HFF-Myc (cell line): ENCODE data around the gene ZNF700.
"Not testable (repeated sequence)": the region's sequence is repeated elsewhere in the genome, so short reads cannot be mapped to it uniquely, and the experiment has no call there.

Source experiments
- DNase-seq: peaks from one replicate; pipeline ENCODE4 v3.0.0-alpha.2; 2011; ENCODE audit warnings: low read depth; ENCODE audit errors: extremely low read depth
- H3K4me3 ChIP-seq: replicated peaks from 2 replicates; pipeline ENCODE4 v1.5.1; 2011; ENCODE audit warnings: low read depth, mild to moderate bottlenecking, control low read depth, low read length
- TF ChIP-seq, protein P1 (sequence below): IDR thresholded peaks from 2 replicates; pipeline ENCODE4 v1.5.1; 2012; ENCODE audit warnings: mild to moderate bottlenecking, low read depth, low read length, control low read depth; ENCODE audit errors: missing control alignments

The ZNF700 gene

DNA sequence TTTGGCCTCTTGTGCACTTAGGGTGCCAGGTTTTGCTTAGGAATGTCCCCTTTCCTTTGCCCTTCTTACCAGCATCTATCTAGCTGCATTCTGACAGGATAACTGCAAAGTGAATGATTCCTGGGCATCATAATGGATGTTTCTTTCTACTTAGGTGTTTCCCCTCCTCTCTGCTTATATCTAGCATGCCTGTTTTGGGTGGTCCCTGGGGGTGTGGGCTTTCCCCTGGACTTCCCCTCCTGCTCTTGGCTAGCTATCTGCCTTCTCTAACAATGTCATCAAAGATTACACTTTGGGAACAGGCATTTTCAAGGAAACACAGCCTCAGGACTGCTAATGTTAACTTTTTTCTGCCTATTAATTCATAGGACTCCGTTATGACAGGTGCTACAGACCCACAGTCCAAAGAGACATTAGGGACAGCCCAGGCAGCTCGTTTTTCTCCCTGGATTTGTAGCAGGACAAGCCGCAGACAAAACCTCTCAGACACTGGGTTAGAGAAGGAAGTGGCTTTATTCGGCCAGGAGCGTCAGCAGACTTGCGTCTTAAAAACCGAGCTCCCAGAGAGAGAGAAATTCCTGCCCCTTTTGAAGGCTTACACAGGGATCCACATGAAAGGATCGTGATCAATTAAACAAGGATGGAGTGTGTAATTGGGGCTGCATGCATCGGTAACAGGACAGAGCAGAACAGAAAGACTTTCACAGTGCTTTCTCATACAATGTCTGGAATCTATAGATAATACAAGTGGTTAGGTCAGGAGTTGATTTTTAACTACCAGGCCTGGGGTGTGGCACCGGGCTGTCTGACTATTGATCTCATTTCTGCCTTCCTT lies 17.3 kb downstream of the ZNF700 start:
- no peak overlapping the region for H3K4me3 ChIP-seq
- no peak for DNase-seq
- TF ChIP-seq, protein P1, sequence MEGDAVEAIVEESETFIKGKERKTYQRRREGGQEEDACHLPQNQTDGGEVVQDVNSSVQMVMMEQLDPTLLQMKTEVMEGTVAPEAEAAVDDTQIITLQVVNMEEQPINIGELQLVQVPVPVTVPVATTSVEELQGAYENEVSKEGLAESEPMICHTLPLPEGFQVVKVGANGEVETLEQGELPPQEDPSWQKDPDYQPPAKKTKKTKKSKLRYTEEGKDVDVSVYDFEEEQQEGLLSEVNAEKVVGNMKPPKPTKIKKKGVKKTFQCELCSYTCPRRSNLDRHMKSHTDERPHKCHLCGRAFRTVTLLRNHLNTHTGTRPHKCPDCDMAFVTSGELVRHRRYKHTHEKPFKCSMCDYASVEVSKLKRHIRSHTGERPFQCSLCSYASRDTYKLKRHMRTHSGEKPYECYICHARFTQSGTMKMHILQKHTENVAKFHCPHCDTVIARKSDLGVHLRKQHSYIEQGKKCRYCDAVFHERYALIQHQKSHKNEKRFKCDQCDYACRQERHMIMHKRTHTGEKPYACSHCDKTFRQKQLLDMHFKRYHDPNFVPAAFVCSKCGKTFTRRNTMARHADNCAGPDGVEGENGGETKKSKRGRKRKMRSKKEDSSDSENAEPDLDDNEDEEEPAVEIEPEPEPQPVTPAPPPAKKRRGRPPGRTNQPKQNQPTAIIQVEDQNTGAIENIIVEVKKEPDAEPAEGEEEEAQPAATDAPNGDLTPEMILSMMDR, result no peak

DNA sequence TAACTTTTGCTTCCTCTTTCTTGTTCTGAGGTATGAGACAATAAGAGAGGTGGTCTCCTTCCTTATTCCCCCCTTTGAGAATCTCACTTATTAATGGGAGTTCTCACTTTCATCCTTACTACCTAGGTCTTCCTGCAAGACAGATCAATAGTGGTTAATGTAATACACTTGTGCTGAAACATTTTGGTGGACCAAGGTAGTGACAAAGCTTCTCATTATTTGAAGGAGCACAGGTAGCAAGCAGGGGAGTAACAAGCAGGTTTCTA lies 17.9 kb downstream of the ZNF700 start:
- TF ChIP-seq, protein P1, result no peak
- no peak overlapping the region for H3K4me3 ChIP-seq
- DNase-seq, result no peak

DNA sequence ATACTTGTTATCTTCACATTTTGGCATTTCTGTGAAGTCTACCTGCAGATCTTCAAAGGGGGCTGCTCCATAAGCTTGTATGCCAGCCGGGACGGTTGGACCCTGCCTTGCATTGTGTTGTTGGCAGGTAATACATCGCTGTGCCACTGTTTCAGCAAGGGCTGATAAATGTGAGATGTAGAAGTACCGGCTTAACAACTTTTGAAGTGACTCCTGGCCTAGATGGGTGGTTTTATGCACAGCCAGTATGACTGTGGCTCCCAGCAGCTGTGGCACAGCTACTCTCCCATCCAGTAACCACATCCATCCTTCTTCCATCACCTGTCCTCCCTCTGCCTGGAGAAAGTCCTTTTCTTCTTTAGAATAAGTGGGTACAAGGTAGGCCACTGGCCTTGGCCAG lies 19.7 kb downstream of the ZNF700 start:
- TF ChIP-seq, protein P1, result no peak

DNA sequence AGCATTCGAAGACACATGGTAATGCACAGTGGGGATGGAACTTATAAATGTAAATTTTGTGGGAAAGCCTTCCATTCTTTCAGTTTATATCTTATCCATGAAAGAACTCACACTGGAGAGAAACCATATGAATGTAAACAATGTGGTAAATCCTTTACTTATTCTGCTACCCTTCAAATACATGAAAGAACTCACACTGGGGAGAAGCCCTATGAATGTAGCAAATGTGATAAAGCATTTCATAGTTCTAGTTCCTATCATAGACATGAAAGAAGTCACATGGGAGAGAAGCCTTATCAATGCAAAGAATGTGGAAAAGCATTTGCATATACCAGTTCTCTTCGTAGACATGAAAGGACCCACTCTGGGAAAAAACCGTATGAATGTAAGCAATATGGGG lies 23.7 kb downstream of the ZNF700 start:
- TF ChIP-seq, protein P1, result no peak
- no peak overlapping the region for H3K4me3 ChIP-seq
- DNase-seq, result no peak

More for the DNA sequence above, 19.7 kb downstream of the ZNF700 start:
- H3K4me3 ChIP-seq, result no peak overlapping the region
- DNase-seq, result no peak

DNA sequence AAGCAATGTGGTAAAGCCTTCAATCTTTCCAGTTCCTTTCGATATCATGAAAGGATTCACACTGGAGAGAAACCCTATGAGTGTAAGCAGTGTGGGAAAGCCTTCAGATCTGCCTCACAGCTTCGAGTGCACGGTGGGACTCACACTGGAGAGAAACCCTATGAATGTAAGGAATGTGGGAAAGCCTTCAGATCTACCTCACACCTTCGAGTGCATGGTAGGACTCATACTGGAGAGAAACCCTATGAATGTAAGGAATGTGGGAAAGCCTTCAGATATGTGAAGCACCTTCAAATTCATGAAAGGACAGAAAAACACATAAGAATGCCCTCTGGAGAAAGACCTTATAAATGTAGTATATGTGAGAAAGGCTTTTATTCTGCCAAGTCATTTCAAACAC lies 24.3 kb downstream of the ZNF700 start:
- no peak for DNase-seq
- TF ChIP-seq, protein P1, result no peak
- no peak overlapping the region for H3K4me3 ChIP-seq

DNA sequence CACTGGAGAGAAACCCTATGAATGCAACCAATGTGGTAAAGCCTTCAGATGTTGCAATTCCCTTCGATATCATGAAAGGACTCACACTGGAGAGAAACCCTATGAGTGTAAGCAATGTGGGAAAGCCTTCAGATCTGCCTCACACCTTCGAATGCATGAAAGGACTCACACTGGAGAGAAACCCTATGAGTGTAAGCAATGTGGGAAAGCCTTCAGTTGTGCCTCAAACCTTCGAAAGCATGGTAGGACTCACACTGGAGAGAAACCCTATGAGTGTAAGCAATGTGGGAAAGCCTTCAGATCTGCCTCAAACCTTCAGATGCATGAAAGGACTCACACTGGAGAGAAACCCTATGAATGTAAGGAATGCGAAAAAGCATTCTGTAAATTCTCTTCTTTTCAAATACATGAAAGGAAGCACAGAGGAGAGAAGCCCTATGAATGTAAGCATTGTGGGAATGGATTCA lies 24.7 kb downstream of the ZNF700 start:
- not testable (repeated sequence) for H3K4me3 ChIP-seq, DNase-seq

DNA sequence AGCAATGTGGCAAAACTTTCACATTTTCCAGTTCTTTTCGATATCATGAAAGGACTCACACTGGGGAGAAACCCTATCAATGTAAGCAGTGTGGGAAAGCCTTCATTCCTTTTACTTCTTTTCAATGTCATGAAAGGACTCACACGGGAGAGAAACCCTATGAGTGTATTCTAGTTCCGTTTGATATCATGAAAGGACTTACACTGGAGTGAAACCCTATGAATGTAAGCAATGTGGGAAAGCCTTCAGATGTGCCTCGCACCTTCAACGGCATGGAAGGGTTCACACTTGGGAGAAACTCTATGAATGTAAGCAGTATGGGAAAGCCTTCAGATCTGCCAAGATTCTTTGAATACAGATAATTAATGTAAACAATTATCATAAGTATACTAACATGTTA lies 25.4 kb downstream of the ZNF700 start:
- H3K4me3 ChIP-seq, result no peak overlapping the region
- TF ChIP-seq, protein P1, result no peak
- DNase-seq, result no peak
